Mesodermal cell (in vitro differentiated cells): ENCODE measurements around the gene UCN2.
"Not testable (repeated sequence)": the region's sequence is repeated elsewhere in the genome, so short reads cannot be mapped to it uniquely, and the experiment has no call there.

Source experiments
- H3K27ac ChIP-seq: 2 replicates; pipeline ENCODE4 v1.7.0; 2013; ENCODE audit warnings: mild to moderate bottlenecking, low read depth, low read length, moderate library complexity; ENCODE audit not compliant: severe bottlenecking
- H3K36me3 ChIP-seq: 2 replicates; pipeline ENCODE4 v1.7.1; 2013; ENCODE audit warnings: mild to moderate bottlenecking, low read length, moderate library complexity; ENCODE audit not compliant: control insufficient read depth, insufficient read depth
- H3K4me1 ChIP-seq: one replicate; pipeline ENCODE4 v1.7.1; 2013; ENCODE audit warnings: mild to moderate bottlenecking, low read length; ENCODE audit not compliant: insufficient read depth, control insufficient read depth, poor library complexity, severe bottlenecking
- H3K4me3 ChIP-seq: 2 replicates; pipeline ENCODE4 v1.7.0; 2013; ENCODE audit warnings: low read length, control low read depth, mild to moderate bottlenecking; ENCODE audit not compliant: insufficient read depth, poor library complexity, severe bottlenecking; ENCODE audit errors: extremely low read depth
- H3K9me3 ChIP-seq: 2 replicates; pipeline ENCODE4 v1.7.1; 2013; ENCODE audit warnings: mild to moderate bottlenecking, low read length, moderate library complexity; ENCODE audit not compliant: control insufficient read depth
- WGBS, 2 experiments: methylation state at CpG; one replicate each; pipeline ENCODE4 v1.1.5; 2013; ENCODE audit warnings: missing lambda C conversion rate in 2 of 2; ENCODE audit not compliant: insufficient coverage in 2 of 2; 5-methylcytosine and 5-hydroxymethylcytosine counted together

The UCN2 gene

DNA sequence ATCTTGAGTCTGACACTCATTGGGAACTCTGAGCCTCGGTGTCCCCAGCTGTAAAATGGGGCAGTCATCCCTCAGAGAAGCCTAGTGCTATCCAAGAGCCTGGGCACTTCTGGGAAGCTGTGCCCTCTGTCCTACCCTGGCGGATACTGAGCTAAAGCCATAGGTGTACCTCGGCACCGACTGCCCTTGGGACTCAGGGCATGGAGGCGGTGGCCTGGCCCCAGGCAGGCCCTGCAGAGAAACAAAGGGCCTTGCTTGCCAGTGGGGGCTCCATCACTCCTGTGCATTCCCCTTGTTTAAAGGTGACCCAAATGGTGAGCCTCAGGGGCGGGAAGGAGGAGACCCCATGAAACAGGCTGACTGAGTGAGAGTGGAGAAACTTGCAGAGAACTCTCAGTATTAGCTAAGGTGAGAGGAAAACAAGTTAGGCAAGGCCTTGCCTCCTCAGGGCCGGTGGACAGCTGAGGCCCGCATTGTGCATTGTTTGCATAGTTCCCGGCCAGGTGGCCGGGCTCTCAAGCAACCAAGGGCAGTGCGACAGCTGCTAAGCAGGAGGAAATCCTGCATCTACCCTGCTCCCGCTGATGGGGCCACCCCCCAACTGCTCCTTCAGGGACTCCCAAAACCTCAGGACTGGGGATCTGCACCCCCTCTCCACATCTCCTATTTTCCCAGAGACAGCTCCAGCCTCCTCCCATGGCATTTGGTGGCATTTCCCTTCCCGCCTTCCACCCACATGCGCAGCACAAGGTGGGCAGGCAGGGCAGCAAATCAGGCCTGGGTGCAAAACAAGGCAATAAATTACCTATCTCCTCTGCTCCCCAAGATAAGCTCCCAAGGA lies 11.2 kb downstream of the UCN2 start:
- Histone ChIP-seq H3K27ac (no peak overlapping the region), H3K4me3 (no peak overlapping the region), H3K9me3 (no peaks in the 10 kb centered on the region), H3K4me1 (no peaks in the 10 kb centered on the region), H3K36me3 (peaks cover 32% of the 10 kb centered on the region)
- 92 to 94% methylated on average over 14 of the region's 14 CpGs for WGBS, 2 experiments

DNA sequence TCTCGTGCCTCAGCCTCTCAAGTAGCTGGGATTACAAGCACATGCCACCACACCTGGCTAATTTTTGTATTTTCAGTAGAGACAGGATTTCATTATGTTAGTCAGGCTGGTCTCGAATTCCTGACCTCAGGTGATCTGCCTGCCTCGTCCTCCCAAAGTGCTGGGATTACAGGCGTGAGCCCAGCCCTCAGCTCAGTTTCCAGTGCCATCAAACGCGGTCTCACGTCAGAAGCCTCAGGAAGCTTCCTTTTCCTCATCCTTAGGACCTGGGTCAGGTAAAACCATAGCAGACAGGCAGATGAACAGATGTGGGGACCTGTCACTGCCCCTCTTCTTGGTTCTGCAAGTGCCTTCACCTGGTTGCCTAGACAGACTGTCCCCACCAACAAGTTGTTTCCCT lies 11.9 kb downstream of the UCN2 start:
- WGBS, 2 experiments = 79 to 86% methylated on average over 4 to 7 of the region's 7 CpGs

GRCh38 chr3:48548729-48549705 lies 14.6 kb downstream of the UCN2 start:
- H3K27ac ChIP-seq = no peak overlapping the region
- 79 to 81% methylated on average over 8 of the region's 10 CpGs for WGBS, 2 experiments
- H3K4me3 ChIP-seq = no peak overlapping the region
- H3K4me1 ChIP-seq = no peaks in the 10 kb centered on the region
- no peaks in the 10 kb centered on the region for H3K9me3 ChIP-seq
- peaks cover 46% of the 10 kb centered on the region for H3K36me3 ChIP-seq

More for the DNA sequence above, 11.9 kb downstream of the UCN2 start:
- not testable (repeated sequence) for H3K27ac ChIP-seq, H3K4me3 ChIP-seq, H3K4me1 ChIP-seq, H3K9me3 ChIP-seq
- H3K36me3 ChIP-seq = peaks cover 39% of the 10 kb centered on the region

- no peak overlapping the region for H3K4me3 ChIP-seq
- no peaks in the 10 kb centered on the region for H3K9me3 ChIP-seq
- peaks cover 52% of the 10 kb centered on the region for H3K36me3 ChIP-seq
- H3K27ac ChIP-seq = no peak overlapping the region
- 88 to 100% methylated on average over 1 to 4 of the region's 5 CpGs for WGBS, 2 experiments
- H3K4me1 ChIP-seq = no peaks in the 10 kb centered on the region
Observed at GRCh38 chr3:48548126-48548525, 15.5 kb downstream of the UCN2 start.

GRCh38 chr3:48546203-48546829 lies 17.3 kb downstream of the UCN2 start:
- Histone ChIP-seq H3K4me1 (no peaks in the 10 kb centered on the region), H3K27ac (no peak overlapping the region), H3K9me3 (no peaks in the 10 kb centered on the region), H3K4me3 (no peak overlapping the region), H3K36me3 (peaks cover 54% of the 10 kb centered on the region)
- WGBS, 2 experiments = 94 to 97% methylated on average over 4 of the region's 4 CpGs

- H3K9me3 ChIP-seq = no peaks in the 10 kb centered on the region
- 80 to 100% methylated on average over 1 of the region's 5 CpGs for WGBS, 2 experiments
- no peaks in the 10 kb centered on the region for H3K4me1 ChIP-seq
- no peak overlapping the region for H3K27ac ChIP-seq
- peaks cover 56% of the 10 kb centered on the region for H3K36me3 ChIP-seq
- no peak overlapping the region for H3K4me3 ChIP-seq
Observed at GRCh38 chr3:48544141-48544540, 19.4 kb downstream of the UCN2 start.

- Histone ChIP-seq H3K9me3 (no peaks in the 10 kb centered on the region), H3K27ac (no peak overlapping the region), H3K4me3 (no peak overlapping the region), H3K36me3 (peaks cover 63% of the 10 kb centered on the region), H3K4me1 (no peaks in the 10 kb centered on the region)
- WGBS, 2 experiments = 92 to 94% methylated on average over 6 of the region's 9 CpGs
Observed at GRCh38 chr3:48543271-48543866, 20.2 kb downstream of the UCN2 start.

- no peak overlapping the region for H3K27ac ChIP-seq
Observed at GRCh38 chr3:48538451-48538850, 25.1 kb downstream of the UCN2 start.

GRCh38 chr3:48536785-48537184 lies 26.8 kb downstream of the UCN2 start:
- no peaks in the 10 kb centered on the region for H3K9me3 ChIP-seq
- H3K27ac ChIP-seq = no peak overlapping the region
- 94 to 100% methylated on average over 3 to 4 of the region's 5 CpGs for WGBS, 2 experiments
- H3K4me1 ChIP-seq = no peaks in the 10 kb centered on the region
- no peak overlapping the region for H3K4me3 ChIP-seq
- peaks cover 75% of the 10 kb centered on the region for H3K36me3 ChIP-seq

More at GRCh38 chr3:48538451-48538850, 25.1 kb downstream of the UCN2 start:
- no peaks in the 10 kb centered on the region for H3K9me3 ChIP-seq
- peaks cover 72% of the 10 kb centered on the region for H3K36me3 ChIP-seq
- 96 to 97% methylated on average over 10 to 12 of the region's 12 CpGs for WGBS, 2 experiments
- H3K4me3 ChIP-seq = no peak overlapping the region
- no peaks in the 10 kb centered on the region for H3K4me1 ChIP-seq

- H3K36me3 ChIP-seq = peaks cover 77% of the 10 kb centered on the region
- 96 to 97% methylated on average over 18 of the region's 19 CpGs for WGBS, 2 experiments
- no peak overlapping the region for H3K27ac ChIP-seq
- H3K4me1 ChIP-seq = no peaks in the 10 kb centered on the region
- H3K9me3 ChIP-seq = no peaks in the 10 kb centered on the region
- no peak overlapping the region for H3K4me3 ChIP-seq
Observed at GRCh38 chr3:48536116-48536515, 27.5 kb downstream of the UCN2 start.
